ENCODE data around the gene CTAGE6.
"Not testable (repeated sequence)": the region's sequence is repeated elsewhere in the genome, so short reads cannot be mapped to it uniquely, and the experiment has no call there.

Gene CTAGE6, protein sequence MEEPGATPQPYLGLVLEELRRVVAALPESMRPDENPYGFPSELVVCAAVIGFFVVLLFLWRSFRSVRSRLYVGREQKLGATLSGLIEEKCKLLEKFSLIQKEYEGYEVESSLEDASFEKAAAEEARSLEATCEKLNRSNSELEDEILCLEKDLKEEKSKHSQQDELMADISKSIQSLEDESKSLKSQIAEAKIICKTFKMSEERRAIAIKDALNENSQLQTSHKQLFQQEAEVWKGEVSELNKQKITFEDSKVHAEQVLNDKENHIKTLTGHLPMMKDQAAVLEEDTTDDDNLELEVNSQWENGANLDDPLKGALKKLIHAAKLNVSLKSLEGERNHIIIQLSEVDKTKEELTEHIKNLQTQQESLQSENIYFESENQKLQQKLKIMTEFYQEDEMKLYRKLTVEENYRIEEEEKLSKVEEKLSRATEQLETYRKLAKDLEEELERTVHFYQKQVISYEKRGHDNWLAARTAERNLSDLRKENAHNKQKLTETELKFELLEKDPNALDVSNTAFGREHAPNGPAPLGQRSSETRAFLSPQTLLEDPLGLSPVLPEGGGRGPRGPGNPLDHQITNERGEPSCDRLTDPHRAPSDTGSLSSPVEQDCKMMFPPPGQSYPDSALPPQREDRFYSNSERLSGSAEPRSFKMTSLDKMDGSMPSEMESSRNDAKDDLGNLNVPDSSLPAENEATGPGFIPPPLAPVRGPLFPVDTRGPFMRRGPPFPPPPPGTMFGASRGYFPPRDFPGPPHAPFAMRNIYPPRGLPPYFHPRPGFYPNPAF

DNA sequence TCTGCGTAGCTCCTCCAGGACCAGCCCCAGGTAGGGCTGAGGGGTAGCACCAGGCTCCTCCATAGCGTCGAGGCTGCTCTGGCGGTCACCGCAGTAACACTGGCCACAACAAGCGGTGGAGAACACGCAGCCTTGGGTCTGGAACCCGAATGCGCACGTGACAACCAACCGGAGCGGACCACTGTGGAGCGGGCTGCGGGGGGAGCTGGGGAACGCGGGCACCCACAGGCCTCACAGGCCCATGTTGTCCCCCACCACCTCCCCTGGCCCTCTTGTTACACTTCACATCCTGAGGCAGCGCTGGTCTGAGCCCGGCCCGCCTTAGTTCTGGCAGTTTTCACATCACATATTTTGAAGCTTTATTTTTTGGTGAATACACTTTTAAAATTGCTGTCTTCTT, at the start of gene CTAGE6:
Gene CTAGE6, minus strand, starts transcription at position 101 of the 400 bp plus-strand sequence. Its CDS starts 38 bp downstream, at position 63.
- not testable (repeated sequence) for DNase-seq (ENCODE audit: low spot score)

DNA sequence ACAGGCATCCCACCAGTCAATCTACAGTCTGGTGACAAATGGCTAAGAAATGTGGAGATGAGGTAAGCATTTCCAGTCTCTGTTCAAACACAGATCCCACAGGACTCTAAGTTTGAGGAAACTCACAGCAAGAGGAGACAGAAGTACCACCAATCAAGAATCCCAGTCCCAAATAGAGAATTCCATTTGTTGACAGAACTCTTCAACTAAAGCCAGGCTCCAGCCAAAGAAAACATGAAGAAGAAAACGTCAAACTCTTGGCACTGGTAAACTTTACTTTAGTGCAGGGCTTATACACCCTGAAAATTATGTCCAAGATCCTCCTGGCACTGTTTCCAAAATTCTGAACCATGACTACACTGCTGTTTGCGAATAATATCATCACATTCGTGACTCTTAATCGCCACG, 49.2 kb upstream of the CTAGE6 start:
- not testable (repeated sequence) for DNase-seq (ENCODE audit: low spot score)

DNA sequence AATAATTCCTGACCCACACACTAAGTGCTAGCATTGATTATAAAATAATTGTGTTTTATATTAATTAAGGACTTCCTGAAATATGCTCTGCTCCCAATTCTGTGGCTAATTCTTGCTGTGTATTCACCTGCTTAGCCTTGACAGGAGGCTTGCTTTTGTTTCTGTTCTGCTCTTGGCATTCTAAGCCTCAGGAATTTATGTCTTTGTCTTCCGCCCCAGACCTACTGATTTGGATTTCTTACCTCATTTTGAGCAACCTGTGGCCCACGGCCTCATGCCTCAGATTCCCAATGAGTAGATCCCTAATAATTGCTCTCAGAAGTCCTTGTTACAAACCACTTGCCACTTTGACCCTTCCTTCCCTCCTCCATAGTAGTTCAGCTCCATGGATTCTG, 40.4 kb upstream of the CTAGE6 start:
- not testable (repeated sequence) for DNase-seq (ENCODE audit: low spot score)

DNA sequence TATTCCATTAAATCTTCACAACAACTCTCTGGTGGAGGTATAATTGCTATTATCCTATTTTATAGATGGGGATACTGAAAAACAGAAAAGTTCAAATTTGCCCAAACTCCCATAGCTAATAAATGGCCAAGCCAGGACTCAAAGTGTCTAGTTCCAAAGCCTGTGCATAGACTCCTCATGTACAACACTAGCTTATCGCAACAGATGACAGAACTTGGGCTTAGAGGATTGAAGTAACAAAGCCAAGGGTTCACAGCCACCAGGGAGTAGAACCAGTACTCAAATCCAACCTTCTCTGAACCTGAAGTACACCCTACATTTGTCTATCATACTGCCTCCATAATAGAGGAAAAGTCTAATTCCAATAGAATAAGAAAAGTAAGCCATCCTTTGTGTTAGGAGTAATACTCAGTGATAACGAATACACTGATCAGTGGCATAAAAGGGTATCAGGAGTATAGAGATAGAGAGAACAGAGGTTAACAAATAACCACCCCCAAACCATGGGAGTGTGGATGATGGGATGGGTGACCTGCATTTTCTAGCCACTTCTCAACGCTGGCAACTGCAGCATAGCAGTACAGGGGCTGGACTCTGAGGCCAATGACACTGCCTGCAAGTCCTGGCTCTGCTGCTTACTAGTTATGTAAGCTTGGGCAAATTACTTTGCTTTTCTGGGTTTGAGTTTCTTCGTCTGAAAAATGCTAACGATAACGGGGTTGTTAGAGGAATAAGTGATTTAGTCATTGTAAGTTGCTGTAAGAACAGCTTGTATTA, 39.8 kb upstream of the CTAGE6 start:
- not testable (repeated sequence) for DNase-seq (ENCODE audit: low spot score)

DNA sequence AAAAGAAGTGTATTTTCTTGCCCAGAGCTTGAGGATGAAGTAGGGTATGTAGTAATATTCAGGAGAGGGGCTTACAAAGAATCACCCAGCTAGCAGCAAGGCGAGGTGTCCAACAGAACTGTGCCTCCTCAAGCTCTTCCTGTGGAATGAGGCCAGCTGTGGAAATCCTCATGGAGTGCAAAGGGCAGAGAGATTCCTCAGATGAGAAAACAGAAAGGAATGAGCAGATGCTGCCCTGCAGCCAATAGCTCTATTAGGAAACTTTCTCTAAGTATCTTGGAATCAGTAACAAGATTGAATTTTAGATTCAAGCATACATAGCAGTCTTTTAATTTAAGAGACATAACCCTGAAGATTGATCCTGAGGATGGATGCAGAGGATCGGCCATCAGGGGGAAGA, 38.2 kb upstream of the CTAGE6 start:
- not testable (repeated sequence) for DNase-seq (ENCODE audit: low spot score)

GRCh38 chr7:143792633-143793032, 35.1 kb upstream of the CTAGE6 start:
- DNase-seq (ENCODE audit: low spot score), result not testable (repeated sequence)

DNA sequence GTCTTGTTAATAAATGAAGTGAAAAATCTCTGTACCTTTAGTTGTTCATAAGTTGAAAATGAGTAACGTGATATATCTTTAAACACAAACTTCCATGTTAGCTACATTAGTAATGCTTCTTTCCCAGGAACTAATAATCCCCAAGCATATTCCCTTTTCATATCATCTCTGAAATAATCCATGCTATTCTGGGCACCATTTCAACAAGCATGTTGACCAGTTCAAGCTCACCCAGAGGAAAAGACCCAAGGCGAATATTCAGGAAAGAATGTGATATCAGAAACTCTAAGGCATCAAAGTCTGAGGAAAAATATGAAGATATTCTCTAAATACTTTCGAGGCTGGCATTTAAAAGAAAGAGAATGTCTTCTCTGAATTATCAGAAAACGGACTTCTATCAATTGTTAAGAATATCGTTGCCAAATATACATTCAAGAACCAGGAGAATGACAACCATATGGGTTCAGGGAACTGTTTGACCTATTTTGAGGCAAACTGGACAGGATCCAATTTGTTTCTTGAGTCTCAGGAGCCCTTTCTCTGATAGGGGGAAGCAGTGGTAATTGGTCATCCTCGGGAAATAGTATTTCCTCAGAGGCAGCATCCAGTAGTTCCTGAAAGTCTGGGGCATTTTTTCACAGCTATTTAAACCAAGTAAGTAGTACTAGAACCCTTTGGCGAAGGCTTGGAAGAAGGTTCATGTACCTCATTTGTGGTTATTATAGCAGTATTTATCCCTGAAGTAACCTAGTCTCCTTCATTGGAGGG, 28.1 kb upstream of the CTAGE6 start:
- not testable (repeated sequence) for DNase-seq (ENCODE audit: low spot score)

- not testable (repeated sequence) for DNase-seq (ENCODE audit: low spot score)
These were observed 22.1 kb upstream of the CTAGE6 start for GRCh38 chr7:143779591-143779990.

- not testable (repeated sequence) for DNase-seq (ENCODE audit: low spot score)
These were observed 15.4 kb upstream of the CTAGE6 start for GRCh38 chr7:143772738-143773468.

DNA sequence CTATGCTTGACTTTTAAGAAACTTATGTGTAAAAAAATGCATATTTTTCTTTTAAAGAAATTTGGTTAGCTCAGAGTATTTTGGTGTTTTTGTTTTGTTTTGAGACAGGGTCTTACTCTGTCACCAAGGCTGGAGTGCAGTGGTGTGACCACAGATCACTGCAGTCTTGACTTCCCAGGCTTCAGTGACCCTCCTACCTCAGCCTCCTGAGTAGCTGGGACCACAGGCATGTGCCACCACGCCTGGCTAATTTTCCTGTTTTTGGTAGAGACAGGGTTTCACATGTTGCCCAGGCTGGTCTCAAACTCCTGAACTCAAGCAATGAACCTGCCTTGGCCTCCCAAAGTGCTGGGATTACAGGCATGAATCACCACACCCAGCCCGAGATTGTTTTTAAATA, 10.0 kb upstream of the CTAGE6 start:
- DNase-seq (ENCODE audit: low spot score), result not testable (repeated sequence)

DNA sequence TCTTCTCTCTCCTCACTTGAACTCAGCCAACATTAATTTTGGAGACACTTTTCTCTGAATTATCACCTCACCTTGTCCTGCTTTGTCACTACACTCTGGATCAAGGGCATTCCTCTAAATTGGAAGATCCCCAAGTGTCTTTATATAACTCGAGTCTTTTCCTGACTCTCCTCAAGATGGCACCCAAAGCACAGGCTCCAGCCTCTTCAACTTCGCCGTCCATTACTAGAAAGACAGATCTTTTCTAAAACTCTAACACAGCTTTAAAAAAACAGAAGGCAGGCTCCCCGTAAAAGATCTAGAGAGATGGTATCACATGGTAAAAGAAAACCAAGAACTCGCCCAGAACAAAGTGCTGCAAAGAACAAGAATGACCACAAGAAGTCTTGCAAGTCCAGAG, 8.2 kb upstream of the CTAGE6 start:
- not testable (repeated sequence) for DNase-seq (ENCODE audit: low spot score)

- not testable (repeated sequence) for DNase-seq (ENCODE audit: low spot score)
These were observed 5.6 kb upstream of the CTAGE6 start for GRCh38 chr7:143763065-143763464.

DNA sequence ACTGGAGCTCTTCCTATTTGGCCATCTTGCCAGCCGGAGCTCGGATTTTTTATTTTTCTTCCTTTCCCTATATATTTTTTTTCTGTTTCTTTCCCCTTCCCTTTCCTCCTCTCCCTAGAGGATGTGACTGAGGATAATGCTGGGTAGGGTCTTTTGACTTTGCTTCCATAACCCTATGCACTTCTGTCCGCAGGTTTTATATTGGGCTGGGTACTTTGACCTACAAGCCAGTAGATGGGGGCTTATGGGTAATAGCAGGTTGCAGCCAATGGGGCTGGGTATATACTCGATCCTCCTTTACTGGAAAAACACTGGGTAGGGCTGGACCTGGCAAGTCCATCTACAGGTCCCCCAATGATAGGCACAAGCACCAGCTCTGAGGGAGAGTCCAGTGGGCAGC, 12.2 kb downstream of the CTAGE6 start:
- DNase-seq (ENCODE audit: low spot score), result not testable (repeated sequence)

- peak; percentile 48 for DNase-seq (ENCODE audit: low spot score)
These were observed 20.3 kb downstream of the CTAGE6 start for GRCh38 chr7:143737037-143737819.

GRCh38 chr7:143735962-143736361, 21.5 kb downstream of the CTAGE6 start:
- no peak for DNase-seq (ENCODE audit: low spot score)

GRCh38 chr7:143733876-143734275, 23.6 kb downstream of the CTAGE6 start:
- DNase-seq (ENCODE audit: low spot score), result no peak

- DNase-seq (ENCODE audit: low spot score), result no peak
These were observed 29.1 kb downstream of the CTAGE6 start for GRCh38 chr7:143728333-143728862.

- not testable (repeated sequence) for DNase-seq (ENCODE audit: low spot score)
These were observed 29.9 kb downstream of the CTAGE6 start for GRCh38 chr7:143727561-143727960.

DNA sequence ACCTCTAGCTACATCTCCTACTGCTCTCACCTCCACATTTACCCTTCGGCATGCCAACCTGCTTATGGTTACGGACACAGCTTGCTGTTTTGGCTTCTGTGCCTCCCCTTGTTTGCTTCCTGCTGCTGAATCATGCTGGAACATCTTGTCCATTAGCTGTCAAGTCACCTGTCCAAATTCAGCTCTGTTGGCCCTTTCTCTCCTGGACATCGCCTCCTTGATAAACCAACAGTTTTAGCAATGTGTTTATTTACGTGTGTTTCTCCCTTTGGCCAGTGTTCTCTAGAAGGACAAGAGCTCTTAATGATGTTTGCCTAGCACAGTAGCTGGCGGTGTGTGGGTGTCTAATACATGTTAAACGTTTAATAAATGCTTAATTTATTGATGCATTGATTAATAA, 31.4 kb downstream of the CTAGE6 start:
- DNase-seq (ENCODE audit: low spot score), result not testable (repeated sequence)

- not testable (repeated sequence) for DNase-seq (ENCODE audit: low spot score)
These were observed 37.2 kb downstream of the CTAGE6 start for GRCh38 chr7:143720335-143720734.

All from cerebellar cortex (tissue), 1 donor.